Activated B cell treated with CpG ODN at 0.5 μM for 24 hours (primary cell): ENCODE data around the gene GGCT. TPM values are rescaled to one million over a fixed set of nuclear protein-coding genes. Genes with fewer than 3 reads are reported as not detected.

Source experiments
- ATAC-seq: fragments of 200-7000 bp; cut with Tn5 transposase; one replicate; pipeline ENCODE4 v1.10.0; 2021; ENCODE audit warnings: low read depth, mild to moderate bottlenecking, moderate library complexity
- CTCF ChIA-PET: fragments of 350-600 bp; sonication (Branson Sonifier 250); formaldehyde crosslinking; loops from one replicate; lab custom pipeline; 2021; ENCODE audit warnings: antibody characterized with exemption; lab: Charles Lee
- POLR2A ChIA-PET: fragments of 350-600 bp; sonication (Branson Sonifier 250); formaldehyde crosslinking; loops from one replicate; lab custom pipeline; 2021; ENCODE audit warnings: antibody characterized with exemption; lab: Charles Lee
- DNase-seq: peaks from one replicate; pipeline ENCODE4 v3.0.0; 2022
- H3K27ac Mint-ChIP-seq: one replicate; pipeline ENCODE4 v1.8.0; 2020; ENCODE audit warnings: mixed read lengths
- H3K27me3 Mint-ChIP-seq: one replicate; pipeline ENCODE4 v1.8.0; 2021; ENCODE audit warnings: mixed read lengths
- H3K36me3 Mint-ChIP-seq: one replicate; pipeline ENCODE4 v1.8.0; 2021; ENCODE audit warnings: low read depth, mixed read lengths
- H3K4me1 Mint-ChIP-seq: one replicate; pipeline ENCODE4 v1.8.0; 2021; ENCODE audit warnings: mixed read lengths
- H3K4me3 Mint-ChIP-seq: one replicate; pipeline ENCODE4 v1.8.0; 2020; ENCODE audit warnings: mild to moderate bottlenecking, mixed read lengths
- H3K9me3 Mint-ChIP-seq: one replicate; pipeline ENCODE4 v1.8.0; 2020; ENCODE audit warnings: mixed read lengths
- intact Hi-C: fragments of 100-400 bp; cut with micrococcal nuclease; formaldehyde crosslinking; loops from one replicate; pipeline ENCODE4 v1.15.1; 2024
- total RNA-seq: library from RNA; stranded (reverse); gene quantifications from 2 replicates; pipeline ENCODE4 v1.2.3, GENCODE V29; 2022
- TF ChIP-seq, protein P1 (sequence below): fragments of 200-600 bp; IDR thresholded peaks from one replicate; pipeline ENCODE4 v1.8.0; 2022; ENCODE audit warnings: antibody characterized with exemption, mild to moderate bottlenecking

Gene GGCT
- total RNA-seq, 1 donor from 2014 or later: 24.4 TPM

DNA sequence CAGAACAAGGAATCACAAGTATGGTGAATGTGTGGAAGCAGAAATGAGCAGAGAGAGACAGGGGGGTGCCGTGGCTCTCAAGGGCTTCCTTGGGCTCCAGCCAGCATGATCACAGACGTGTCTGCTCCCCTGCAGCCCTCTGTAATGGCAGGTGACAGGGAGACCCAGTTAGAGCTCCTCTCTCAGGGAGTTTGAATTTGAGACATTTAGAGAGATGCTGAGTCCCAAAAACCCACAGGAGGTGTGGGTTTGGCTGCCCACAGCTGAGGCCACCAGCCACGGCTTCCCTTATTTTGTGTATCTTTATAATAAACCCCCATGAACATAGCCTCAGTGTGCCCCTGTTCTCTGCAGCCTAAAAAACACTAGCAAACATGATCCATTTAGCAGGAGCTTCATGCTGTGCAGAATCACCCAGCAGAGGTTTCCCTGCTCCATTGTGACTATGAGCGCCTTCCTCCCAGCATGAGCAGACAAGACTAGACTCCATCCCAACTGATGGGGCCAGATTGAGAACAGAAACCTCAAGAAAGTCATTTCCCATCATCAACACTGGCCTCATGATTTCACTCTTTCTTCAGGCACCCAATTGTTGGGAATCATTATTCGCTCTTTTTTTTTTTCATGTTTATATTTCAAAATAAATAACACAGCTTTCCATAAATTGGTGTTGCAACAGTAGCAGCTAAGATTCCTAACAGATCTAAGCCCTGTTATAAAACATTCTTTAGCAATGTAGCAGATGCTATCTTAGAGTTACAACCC is 39.4 kb downstream of the GGCT start:
- DNase-seq (no peak), ATAC-seq (no peak)
- CTCF ChIA-PET: interaction anchor here (1.5 kb wide), 1 partner anchor 189 kb away, joined by 4 read pairs; no protein-coding TSS in a partner anchor
- TF ChIP-seq, protein P1, sequence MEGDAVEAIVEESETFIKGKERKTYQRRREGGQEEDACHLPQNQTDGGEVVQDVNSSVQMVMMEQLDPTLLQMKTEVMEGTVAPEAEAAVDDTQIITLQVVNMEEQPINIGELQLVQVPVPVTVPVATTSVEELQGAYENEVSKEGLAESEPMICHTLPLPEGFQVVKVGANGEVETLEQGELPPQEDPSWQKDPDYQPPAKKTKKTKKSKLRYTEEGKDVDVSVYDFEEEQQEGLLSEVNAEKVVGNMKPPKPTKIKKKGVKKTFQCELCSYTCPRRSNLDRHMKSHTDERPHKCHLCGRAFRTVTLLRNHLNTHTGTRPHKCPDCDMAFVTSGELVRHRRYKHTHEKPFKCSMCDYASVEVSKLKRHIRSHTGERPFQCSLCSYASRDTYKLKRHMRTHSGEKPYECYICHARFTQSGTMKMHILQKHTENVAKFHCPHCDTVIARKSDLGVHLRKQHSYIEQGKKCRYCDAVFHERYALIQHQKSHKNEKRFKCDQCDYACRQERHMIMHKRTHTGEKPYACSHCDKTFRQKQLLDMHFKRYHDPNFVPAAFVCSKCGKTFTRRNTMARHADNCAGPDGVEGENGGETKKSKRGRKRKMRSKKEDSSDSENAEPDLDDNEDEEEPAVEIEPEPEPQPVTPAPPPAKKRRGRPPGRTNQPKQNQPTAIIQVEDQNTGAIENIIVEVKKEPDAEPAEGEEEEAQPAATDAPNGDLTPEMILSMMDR: no peak
- no peaks in the 10 kb centered on the region for H3K27me3 Mint-ChIP-seq
- peak overlapping the region; percentile 71 for H3K27ac Mint-ChIP-seq
- peak overlapping the region; percentile 20 for H3K4me3 Mint-ChIP-seq
- H3K36me3 Mint-ChIP-seq: peaks cover 13% of the 10 kb centered on the region
- intact Hi-C loops: loop anchor here (2.0 to 5.0 kb wide), 2 partner anchors 40 to 118 kb away; partner anchors contain the start of gene GGCT
- H3K9me3 Mint-ChIP-seq: no peaks in the 10 kb centered on the region
- peaks cover 87% of the 10 kb centered on the region for H3K4me1 Mint-ChIP-seq
- POLR2A ChIA-PET: interaction anchor here (0.6 to 2.4 kb wide), 6 partner anchors 10 to 114 kb away, joined by 3 to 10 read pairs (median 6); partner anchors contain the start of gene NOD1

DNA sequence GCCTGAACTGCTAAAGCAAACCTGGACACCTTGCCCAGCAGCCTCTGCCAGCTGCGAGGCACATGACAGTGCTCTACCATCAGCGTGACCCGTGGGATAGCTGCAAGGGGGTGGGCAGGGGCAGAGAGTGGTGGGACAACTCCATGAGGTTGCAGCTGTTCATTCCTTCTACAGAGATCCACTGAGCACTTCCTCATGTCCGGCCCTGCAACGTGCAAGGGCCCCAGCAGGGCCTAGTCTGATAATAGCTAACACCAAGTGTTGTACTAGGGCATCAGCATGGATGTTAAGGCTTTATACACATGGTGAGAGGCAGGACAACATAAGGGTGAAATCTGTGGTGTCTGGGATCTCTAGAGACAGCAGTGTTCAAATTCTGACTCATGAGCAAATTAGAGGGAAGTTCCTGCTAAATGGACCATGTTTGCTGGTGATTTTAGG is 40.4 kb downstream of the GGCT start:
- no peak for DNase-seq
- CTCF ChIA-PET: interaction anchor here (1.5 kb wide), 1 partner anchor 188 kb away, joined by 4 read pairs; no protein-coding TSS in a partner anchor
- peak overlapping the region; percentile 71 for H3K27ac Mint-ChIP-seq
- intact Hi-C loops: loop anchor here (1.0 to 5.0 kb wide), 3 partner anchors 14 to 237 kb away; partner anchors contain the start of genes GGCT and NOD1
- POLR2A ChIA-PET: interaction anchor here (0.6 to 2.4 kb wide), 5 partner anchors 11 to 476 kb away, joined by 3 to 10 read pairs (median 4); partner anchors contain the start of gene NOD1
- no peaks in the 10 kb centered on the region for H3K27me3 Mint-ChIP-seq
- peaks cover 80% of the 10 kb centered on the region for H3K4me1 Mint-ChIP-seq
- TF ChIP-seq, protein P1: no peak
- ATAC-seq: peak; percentile 89
- H3K4me3 Mint-ChIP-seq: peak overlapping the region; percentile 52
- no peaks in the 10 kb centered on the region for H3K9me3 Mint-ChIP-seq
- H3K36me3 Mint-ChIP-seq: peaks cover 16% of the 10 kb centered on the region

DNA sequence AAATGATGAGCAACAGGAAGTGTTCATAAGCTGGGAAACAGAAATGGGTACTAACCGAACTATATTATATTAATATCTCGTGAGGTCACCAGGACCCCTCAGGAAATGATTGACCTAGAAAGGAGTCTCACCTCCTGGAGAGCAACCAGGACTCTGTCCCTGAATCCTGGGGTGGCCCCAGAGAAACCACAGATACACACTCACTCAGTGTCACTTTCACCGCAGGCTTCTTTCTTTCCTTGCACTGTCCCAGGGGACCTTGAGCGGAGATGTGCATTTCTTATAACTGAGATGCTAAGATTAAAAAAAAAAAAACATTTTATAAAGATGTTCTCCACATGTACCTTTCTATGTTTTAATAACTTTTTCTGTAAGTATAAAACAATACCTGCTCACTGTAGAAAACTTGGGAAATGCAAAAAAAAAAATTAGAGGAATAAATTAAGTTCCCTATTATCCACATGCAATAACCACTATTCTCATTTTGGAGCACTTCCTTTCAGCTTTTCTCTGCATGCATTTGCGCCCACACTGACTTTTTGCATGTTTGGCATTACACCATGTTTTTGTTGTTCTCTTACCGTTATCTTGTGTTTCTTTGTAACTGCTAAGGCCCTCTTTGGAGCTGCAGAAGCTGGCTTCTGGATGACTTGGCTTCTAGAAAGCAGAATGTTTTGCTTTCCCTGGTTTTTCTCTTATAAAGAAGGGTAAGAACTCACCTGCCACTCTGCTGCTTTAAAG is 41.1 kb downstream of the GGCT start:
- Mint-ChIP-seq H3K36me3 (peaks cover 18% of the 10 kb centered on the region), H3K4me1 (peaks cover 74% of the 10 kb centered on the region), H3K9me3 (no peaks in the 10 kb centered on the region), H3K27ac (peak overlapping the region; percentile 71), H3K27me3 (no peaks in the 10 kb centered on the region), H3K4me3 (peak overlapping the region; percentile 55)
- ChIA-PET CTCF (no interaction called here), POLR2A (interaction anchor here (0.7 to 2.4 kb wide), 4 partner anchors 12 to 475 kb away, joined by 3 to 10 read pairs (median 4); partner anchors contain the start of gene NOD1)
- ATAC-seq: peak; percentile 47
- intact Hi-C loops: loop anchor here (1.0 to 5.0 kb wide), 3 partner anchors 15 to 236 kb away; partner anchors contain the start of genes GGCT and NOD1
- TF ChIP-seq, protein P1: no peak
- DNase-seq: no peak

DNA sequence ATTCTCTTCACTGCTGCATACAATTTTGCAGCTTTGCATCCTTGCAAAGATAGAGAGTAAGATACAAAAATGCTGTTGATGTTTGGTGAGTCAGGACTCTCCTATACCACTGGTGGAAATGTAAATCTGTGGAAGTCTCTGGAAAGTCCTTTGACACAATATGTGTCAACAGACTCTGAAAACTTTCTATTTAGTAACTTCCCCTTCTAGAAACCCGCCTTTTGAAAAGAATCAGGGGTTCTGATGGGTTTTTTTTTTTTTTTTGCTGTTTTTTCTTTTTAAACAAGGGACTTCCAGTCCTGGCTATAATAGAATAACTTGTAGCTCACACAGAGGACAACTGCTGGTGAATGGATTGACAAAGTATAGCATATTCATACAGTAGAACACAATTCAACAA is 42.5 kb downstream of the GGCT start:
- Mint-ChIP-seq H3K4me1 (peaks cover 60% of the 10 kb centered on the region), H3K36me3 (peaks cover 24% of the 10 kb centered on the region), H3K9me3 (no peaks in the 10 kb centered on the region), H3K27me3 (no peaks in the 10 kb centered on the region), H3K27ac (peak overlapping the region; percentile 24), H3K4me3 (peak overlapping the region; percentile 44)
- CTCF ChIA-PET: no interaction called here
- TF ChIP-seq, protein P1: no peak
- intact Hi-C loops: loop anchor here (5.0 kb wide), 1 partner anchor 235 kb away; no protein-coding TSS in a partner anchor
- ATAC-seq: no peak
- POLR2A ChIA-PET: no interaction called here
- no peak for DNase-seq
